Stimulated activated CD8-positive, alpha-beta memory T cell treated with anti-CD3 and anti-CD28 coated beads, Interleukin-12 subunit alpha, Interleukin-12 subunit beta, amount 100 ng/mL, for 1 hour (primary cell): ENCODE results near the gene KLHL3.
A peak's percentile ranks its signal among the peaks of the same experiment; 100 is the strongest.
"Not testable (repeated sequence)": the region's sequence is repeated elsewhere in the genome, so short reads cannot be mapped to it uniquely, and the experiment has no call there.

Source experiments
- DNase-seq: peaks from one replicate; pipeline ENCODE4 v3.0.0-alpha.2; 2020; ENCODE audit warnings: low read depth

KLHL3 gene, protein sequence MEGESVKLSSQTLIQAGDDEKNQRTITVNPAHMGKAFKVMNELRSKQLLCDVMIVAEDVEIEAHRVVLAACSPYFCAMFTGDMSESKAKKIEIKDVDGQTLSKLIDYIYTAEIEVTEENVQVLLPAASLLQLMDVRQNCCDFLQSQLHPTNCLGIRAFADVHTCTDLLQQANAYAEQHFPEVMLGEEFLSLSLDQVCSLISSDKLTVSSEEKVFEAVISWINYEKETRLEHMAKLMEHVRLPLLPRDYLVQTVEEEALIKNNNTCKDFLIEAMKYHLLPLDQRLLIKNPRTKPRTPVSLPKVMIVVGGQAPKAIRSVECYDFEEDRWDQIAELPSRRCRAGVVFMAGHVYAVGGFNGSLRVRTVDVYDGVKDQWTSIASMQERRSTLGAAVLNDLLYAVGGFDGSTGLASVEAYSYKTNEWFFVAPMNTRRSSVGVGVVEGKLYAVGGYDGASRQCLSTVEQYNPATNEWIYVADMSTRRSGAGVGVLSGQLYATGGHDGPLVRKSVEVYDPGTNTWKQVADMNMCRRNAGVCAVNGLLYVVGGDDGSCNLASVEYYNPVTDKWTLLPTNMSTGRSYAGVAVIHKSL

GRCh38 chr5:137735555-137736284 is at the start of gene KLHL3:
TSS of gene KLHL3 (minus strand) at chr5:137736089. CDS start at chr5:137735646, 443 bp downstream.
- no peak for DNase-seq

DNA sequence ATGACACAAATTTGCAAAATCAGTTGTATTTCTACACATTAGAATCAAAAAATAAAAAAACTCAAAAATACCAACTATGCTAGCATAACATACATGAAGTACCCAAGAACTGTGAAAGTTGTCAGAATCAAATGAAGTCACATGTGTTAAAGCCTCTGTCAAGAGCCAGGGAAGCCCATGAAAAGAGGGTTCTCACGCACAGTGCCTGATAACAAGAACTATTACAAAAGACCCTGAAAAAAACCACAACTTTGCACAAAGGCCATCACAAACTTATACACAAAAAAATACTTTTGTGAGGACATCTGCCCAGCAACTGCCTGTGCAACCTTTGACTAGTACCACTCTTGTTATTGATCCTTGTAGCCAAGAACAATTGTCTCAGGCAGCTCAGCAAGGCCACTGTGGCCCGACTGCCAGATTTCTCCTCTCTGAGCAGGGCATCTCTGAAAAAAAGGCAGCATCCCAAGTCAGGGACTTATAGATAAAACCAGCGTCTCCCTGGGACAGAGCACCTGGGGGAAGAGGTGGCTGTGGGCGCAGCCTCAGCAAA is 47.2 kb upstream of the KLHL3 start:
- DNase-seq, result no peak

DNA sequence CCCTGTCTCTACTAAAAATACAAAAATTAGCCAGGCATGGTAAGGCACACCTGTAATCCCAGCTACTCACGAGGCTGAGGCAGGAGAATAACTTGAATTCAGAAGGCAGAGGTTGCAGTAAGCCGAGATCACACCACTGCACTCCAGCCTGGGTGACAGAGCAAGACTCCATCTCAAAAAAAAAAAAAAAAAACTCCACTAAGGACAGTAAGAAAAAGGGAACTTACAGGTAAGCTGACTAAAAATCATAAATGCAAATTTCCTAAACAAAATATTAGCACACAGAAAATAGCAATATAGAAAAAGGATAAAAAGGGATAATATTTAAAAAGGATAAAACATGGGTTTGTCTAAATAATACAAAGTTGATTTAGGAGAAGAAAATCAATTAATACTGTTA is 46.2 kb upstream of the KLHL3 start:
- no peak for DNase-seq

- DNase-seq, result no peak
These were observed 43.1 kb upstream of the KLHL3 start for GRCh38 chr5:137778772-137779564.

DNA sequence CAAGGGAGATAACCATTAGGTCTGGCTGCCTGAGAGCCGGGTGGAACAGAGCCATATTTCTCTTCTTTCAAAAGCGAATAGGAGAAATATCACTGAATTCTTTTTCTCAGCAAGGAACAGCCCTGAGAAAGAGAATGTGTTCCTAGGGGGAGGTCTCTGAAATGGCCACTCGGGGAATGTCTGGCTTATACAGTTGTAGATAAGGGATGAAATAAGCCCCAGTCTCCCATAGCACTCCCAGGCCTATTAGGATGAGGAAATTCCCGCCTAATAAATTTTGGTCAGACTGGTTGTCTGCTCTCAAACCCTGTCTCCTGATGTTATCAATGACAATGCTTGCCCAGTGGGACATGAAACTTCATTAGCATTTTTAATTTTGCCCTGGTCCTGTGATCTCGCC is 32.0 kb upstream of the KLHL3 start:
- not testable (repeated sequence) for DNase-seq

DNA sequence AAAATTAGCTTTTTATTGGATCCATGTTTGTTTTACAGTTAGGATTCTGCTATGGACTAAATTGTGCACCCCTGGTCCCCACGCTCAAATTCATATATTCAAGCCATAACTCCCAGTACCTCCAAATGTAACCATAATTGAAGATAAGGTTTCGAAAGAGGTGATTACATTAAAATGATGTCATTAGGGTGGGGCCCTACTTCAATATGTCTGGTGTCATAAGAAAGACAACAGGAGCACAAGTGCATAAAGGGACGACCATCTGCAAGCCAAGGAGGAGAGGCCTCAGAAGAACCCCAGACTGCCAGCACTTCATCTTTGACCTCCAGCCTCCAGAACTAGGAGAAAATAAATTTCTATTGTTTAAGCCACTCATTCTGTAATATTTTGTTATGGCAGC is 25.7 kb upstream of the KLHL3 start:
- no peak for DNase-seq

GRCh38 chr5:137760719-137761516 is 25.0 kb upstream of the KLHL3 start:
- no peak for DNase-seq

GRCh38 chr5:137760294-137760693 is 24.4 kb upstream of the KLHL3 start:
- no peak for DNase-seq

GRCh38 chr5:137758715-137759306 is 22.9 kb upstream of the KLHL3 start:
- DNase-seq, result no peak

GRCh38 chr5:137758121-137758520 is 22.2 kb upstream of the KLHL3 start:
- no peak for DNase-seq

GRCh38 chr5:137757634-137758033 is 21.7 kb upstream of the KLHL3 start:
- DNase-seq, result no peak

GRCh38 chr5:137754961-137755762 is 19.3 kb upstream of the KLHL3 start:
- no peak for DNase-seq

DNA sequence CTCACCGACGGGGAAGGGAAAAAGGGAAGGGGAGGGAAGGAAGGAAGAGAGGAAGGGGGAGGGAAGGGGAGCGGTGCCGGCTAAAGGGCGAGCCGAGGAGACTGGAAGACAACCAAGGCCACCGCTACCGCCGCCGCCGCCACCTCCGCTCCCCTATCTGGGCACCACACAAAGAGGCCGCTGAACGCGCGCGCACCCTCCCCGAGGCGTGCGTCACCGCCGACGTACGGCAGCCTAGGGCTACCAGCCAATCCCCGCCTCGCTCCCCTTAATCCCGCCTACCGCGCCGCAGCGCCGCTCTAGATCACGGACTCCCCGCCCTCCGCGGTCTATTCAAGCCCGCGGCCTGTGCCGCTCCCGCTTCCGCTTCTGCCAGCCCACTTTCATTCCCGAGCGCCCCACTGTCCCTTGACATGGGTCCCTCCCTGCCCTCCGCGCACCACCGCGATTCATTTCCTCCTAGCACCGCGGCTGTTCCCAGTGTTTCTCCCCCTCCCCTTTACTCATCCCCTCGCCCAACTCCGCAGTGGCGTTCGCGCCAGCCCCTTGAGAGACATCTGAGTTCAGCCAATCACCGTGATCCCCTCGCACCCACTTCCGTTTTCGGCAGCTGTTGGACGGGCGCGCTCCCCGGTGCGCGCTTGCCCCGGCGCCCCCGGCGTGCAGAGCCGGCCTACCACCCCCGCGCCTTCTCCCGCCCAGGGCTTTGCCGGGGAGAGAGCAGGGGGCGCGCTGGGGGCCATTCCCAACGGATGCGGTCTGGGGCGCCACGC is 18.5 kb upstream of the KLHL3 start, which contains the start of gene HNRNPA0:
HNRNPA0 (minus strand) TSS at position 176 of the 773 bp plus-strand sequence. CDS start 297 bp downstream, outside the sequence.
- peak; percentile 96 for DNase-seq

- DNase-seq, result no peak
These were observed 17.9 kb upstream of the KLHL3 start for GRCh38 chr5:137753691-137754187.

DNA sequence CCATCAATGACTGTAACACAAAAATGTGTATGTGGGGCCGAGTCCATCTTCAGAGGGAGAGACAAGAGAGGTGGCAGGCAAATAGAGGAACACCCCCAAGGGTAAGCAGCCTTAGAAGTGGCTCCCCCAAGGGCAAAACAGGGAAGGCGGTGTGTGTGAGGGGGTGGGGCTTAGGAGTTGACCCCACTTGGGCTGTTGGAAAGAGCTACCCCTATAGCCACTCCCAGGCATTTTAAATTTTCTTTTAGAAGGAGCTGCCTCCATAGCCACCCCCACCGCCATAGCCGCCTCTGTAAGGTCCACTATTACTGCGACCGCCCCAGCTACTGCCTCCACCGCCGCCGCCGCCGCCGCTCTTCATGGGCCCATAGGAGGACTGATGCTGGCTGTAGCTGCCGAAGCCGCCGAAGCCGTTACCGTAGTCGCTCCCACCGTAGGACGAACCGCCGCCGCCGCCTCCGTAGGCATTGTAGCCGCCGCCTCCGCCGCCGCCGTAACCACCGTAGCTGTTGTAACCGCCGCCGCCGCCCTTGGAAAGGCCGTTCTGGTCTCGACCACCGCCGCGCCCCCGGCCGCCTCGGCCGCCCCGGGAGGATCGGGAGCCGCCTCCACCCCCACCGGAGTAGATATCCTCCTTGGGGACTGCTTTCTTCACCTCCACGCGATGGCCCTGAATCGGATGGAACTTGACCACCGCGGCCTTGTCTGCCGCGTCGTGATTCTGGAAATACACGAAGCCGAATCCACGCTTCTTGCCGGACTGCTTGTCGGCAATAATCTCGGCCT is 17.2 kb upstream of the KLHL3 start:
- DNase-seq, result no peak

GRCh38 chr5:137751869-137752491 is 16.1 kb upstream of the KLHL3 start:
- no peak for DNase-seq

- DNase-seq, result no peak
These were observed 14.5 kb upstream of the KLHL3 start for GRCh38 chr5:137750436-137750835.
